ENCODE data around the gene BTBD9.

DNA sequence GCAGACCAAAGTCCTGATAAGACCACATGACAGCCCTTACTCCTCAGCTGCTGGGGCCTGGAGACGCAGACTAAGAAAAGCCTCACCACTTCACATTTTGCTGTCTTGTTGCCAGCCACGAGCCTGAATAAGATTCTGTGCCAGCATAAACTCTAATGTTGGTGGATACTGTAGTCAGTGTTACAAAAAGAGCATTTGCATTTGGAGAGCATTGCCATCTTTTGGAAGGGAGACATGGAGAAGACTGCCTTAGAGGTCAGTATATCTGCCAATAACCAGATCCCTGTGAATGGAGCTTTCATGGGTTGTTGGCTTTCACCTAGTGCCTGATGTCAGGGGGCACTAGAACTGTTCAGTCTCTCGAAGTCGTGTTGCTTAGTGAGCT lies 505.0 kb downstream of the BTBD9 start:
- TF ChIP-seq CTCF (IDR thresholded peaks at IDR 0.05; ENCODE audit: extremely low read depth in 1 of 2, insufficient read depth in 1 of 2, low read depth in 1 of 2, low read length in 2 of 2) = no peak
- no peak for TF ChIP-seq EZH2 (IDR thresholded peaks at IDR 0.05; ENCODE audit: borderline replicate concordance, low read depth, low read length, severe bottlenecking)
- TF ChIP-seq GATA2 (IDR thresholded peaks at IDR 0.05; ENCODE audit: insufficient read depth, insufficient read length, low read depth, low read length) = no peak
- TF ChIP-seq POLR2A (IDR thresholded peaks at IDR 0.05; ENCODE audit: low read depth, low read length) = no peak
- no peak for TF ChIP-seq POLR2AphosphoS5 (IDR thresholded peaks at IDR 0.05; ENCODE audit: insufficient read depth, low read depth, low read length)
- TF ChIP-seq MYC (IDR thresholded peaks at IDR 0.05; ENCODE audit: low read depth, low read length) = no peak
- TF ChIP-seq FOS (IDR thresholded peaks at IDR 0.05; ENCODE audit: borderline replicate concordance, insufficient read depth, low read length) = no peak
- TF ChIP-seq, protein P1, sequence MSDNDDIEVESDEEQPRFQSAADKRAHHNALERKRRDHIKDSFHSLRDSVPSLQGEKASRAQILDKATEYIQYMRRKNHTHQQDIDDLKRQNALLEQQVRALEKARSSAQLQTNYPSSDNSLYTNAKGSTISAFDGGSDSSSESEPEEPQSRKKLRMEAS (IDR thresholded peaks at IDR 0.05; ENCODE audit: insufficient read depth, insufficient read length) = no peak
- no peak for TF ChIP-seq JUN (IDR thresholded peaks at IDR 0.05; ENCODE audit: borderline replicate concordance, insufficient read depth, insufficient read length, low read depth)

Measured in endothelial cell of umbilical vein (primary cell).